ENCODE measurements around the gene PNMT.
A peak's percentile ranks its signal among the peaks of the same experiment; 100 is the strongest.

The PNMT gene

GRCh38 chr17:39669897-39670735, 1.9 kb downstream of the PNMT start:
- H3K27ac Mint-ChIP-seq = no peak overlapping the region
- no peaks in the 10 kb centered on the region for H3K36me3 Mint-ChIP-seq
- no peak for ATAC-seq
- H3K27me3 Mint-ChIP-seq = peaks cover 40% of the 10 kb centered on the region
- no peaks in the 10 kb centered on the region for H3K9me3 Mint-ChIP-seq
- H3K4me1 Mint-ChIP-seq = peaks cover 65% of the 10 kb centered on the region
- no peak overlapping the region for H3K4me3 Mint-ChIP-seq

- Mint-ChIP-seq H3K36me3 (no peaks in the 10 kb centered on the region), H3K27me3 (peaks cover 39% of the 10 kb centered on the region), H3K4me3 (no peak overlapping the region), H3K27ac (no peak overlapping the region), H3K9me3 (no peaks in the 10 kb centered on the region), H3K4me1 (peaks cover 65% of the 10 kb centered on the region)
- no peak for ATAC-seq
Measured at GRCh38 chr17:39670746-39671145, 2.5 kb downstream of the PNMT start.

GRCh38 chr17:39671651-39672521, 3.6 kb downstream of the PNMT start:
- peak overlapping the region; percentile 76 for H3K27ac Mint-ChIP-seq
- H3K9me3 Mint-ChIP-seq = no peaks in the 10 kb centered on the region
- no peak overlapping the region for H3K4me3 Mint-ChIP-seq
- H3K27me3 Mint-ChIP-seq = peaks cover 28% of the 10 kb centered on the region
- H3K4me1 Mint-ChIP-seq = peaks cover 70% of the 10 kb centered on the region
- no peak for ATAC-seq
- no peaks in the 10 kb centered on the region for H3K36me3 Mint-ChIP-seq

- H3K27ac Mint-ChIP-seq = peak overlapping the region; percentile 76
- no peak for ATAC-seq
- H3K27me3 Mint-ChIP-seq = peaks cover 19% of the 10 kb centered on the region
- H3K36me3 Mint-ChIP-seq = no peaks in the 10 kb centered on the region
- peaks cover 72% of the 10 kb centered on the region for H3K4me1 Mint-ChIP-seq
- H3K9me3 Mint-ChIP-seq = no peaks in the 10 kb centered on the region
- H3K4me3 Mint-ChIP-seq = no peak overlapping the region
Measured at GRCh38 chr17:39672522-39673334, 4.5 kb downstream of the PNMT start.

- Mint-ChIP-seq H3K9me3 (no peaks in the 10 kb centered on the region), H3K27me3 (peaks cover 11% of the 10 kb centered on the region), H3K36me3 (no peaks in the 10 kb centered on the region), H3K27ac (peak overlapping the region; percentile 62), H3K4me1 (peaks cover 71% of the 10 kb centered on the region), H3K4me3 (no peak overlapping the region)
- no peak for ATAC-seq
Measured at GRCh38 chr17:39673335-39674081, 5.3 kb downstream of the PNMT start.

- Mint-ChIP-seq H3K36me3 (no peaks in the 10 kb centered on the region), H3K9me3 (no peaks in the 10 kb centered on the region), H3K4me1 (peaks cover 73% of the 10 kb centered on the region), H3K27ac (peak overlapping the region; percentile 62), H3K4me3 (no peak overlapping the region), H3K27me3 (peaks cover 5% of the 10 kb centered on the region)
- no peak for ATAC-seq
Measured at GRCh38 chr17:39674179-39674578, 5.9 kb downstream of the PNMT start.

- H3K36me3 Mint-ChIP-seq = no peaks in the 10 kb centered on the region
- peaks cover 79% of the 10 kb centered on the region for H3K4me1 Mint-ChIP-seq
- peak; percentile 72 for ATAC-seq
- H3K27me3 Mint-ChIP-seq = no peaks in the 10 kb centered on the region
- H3K9me3 Mint-ChIP-seq = no peaks in the 10 kb centered on the region
- no peak overlapping the region for H3K4me3 Mint-ChIP-seq
- peak overlapping the region; percentile 62 for H3K27ac Mint-ChIP-seq
Measured at GRCh38 chr17:39674702-39675389, 6.6 kb downstream of the PNMT start.

- H3K4me1 Mint-ChIP-seq = peaks cover 86% of the 10 kb centered on the region
- ATAC-seq = no peak
- H3K27ac Mint-ChIP-seq = peak overlapping the region; percentile 62
- no peaks in the 10 kb centered on the region for H3K27me3 Mint-ChIP-seq
- peaks cover 2% of the 10 kb centered on the region for H3K36me3 Mint-ChIP-seq
- H3K4me3 Mint-ChIP-seq = no peak overlapping the region
- H3K9me3 Mint-ChIP-seq = no peaks in the 10 kb centered on the region
Measured at GRCh38 chr17:39675390-39676082, 7.3 kb downstream of the PNMT start.

GRCh38 chr17:39676198-39676819, 8.1 kb downstream of the PNMT start:
- H3K4me1 Mint-ChIP-seq = peaks cover 94% of the 10 kb centered on the region
- no peaks in the 10 kb centered on the region for H3K27me3 Mint-ChIP-seq
- no peaks in the 10 kb centered on the region for H3K9me3 Mint-ChIP-seq
- ATAC-seq = peak; percentile 70
- no peak overlapping the region for H3K4me3 Mint-ChIP-seq
- peak overlapping the region; percentile 62 for H3K27ac Mint-ChIP-seq
- H3K36me3 Mint-ChIP-seq = peaks cover 5% of the 10 kb centered on the region

- no peak for ATAC-seq
- H3K4me3 Mint-ChIP-seq = no peak overlapping the region
- peaks cover 5% of the 10 kb centered on the region for H3K36me3 Mint-ChIP-seq
- H3K9me3 Mint-ChIP-seq = no peaks in the 10 kb centered on the region
- H3K27ac Mint-ChIP-seq = peak overlapping the region; percentile 90
- no peaks in the 10 kb centered on the region for H3K27me3 Mint-ChIP-seq
- peaks cover 88% of the 10 kb centered on the region for H3K4me1 Mint-ChIP-seq
Measured at GRCh38 chr17:39677072-39677471, 8.8 kb downstream of the PNMT start.

GRCh38 chr17:39677542-39678339, 9.5 kb downstream of the PNMT start:
- Mint-ChIP-seq H3K9me3 (no peaks in the 10 kb centered on the region), H3K27me3 (no peaks in the 10 kb centered on the region), H3K4me3 (no peak overlapping the region), H3K36me3 (peaks cover 9% of the 10 kb centered on the region), H3K27ac (peak overlapping the region; percentile 90), H3K4me1 (peaks cover 83% of the 10 kb centered on the region)
- ATAC-seq = no peak

GRCh38 chr17:39678340-39679116, 10.3 kb downstream of the PNMT start:
- peaks cover 78% of the 10 kb centered on the region for H3K4me1 Mint-ChIP-seq
- H3K27me3 Mint-ChIP-seq = no peaks in the 10 kb centered on the region
- no peak overlapping the region for H3K4me3 Mint-ChIP-seq
- no peaks in the 10 kb centered on the region for H3K9me3 Mint-ChIP-seq
- H3K27ac Mint-ChIP-seq = peak overlapping the region; percentile 90
- H3K36me3 Mint-ChIP-seq = peaks cover 16% of the 10 kb centered on the region
- no peak for ATAC-seq

Measured in stimulated activated memory B cell treated with anti-CD40 and anti-IgM and Interleukin-4, amounts not matched to agents 10 μg/mL and 1 μg/mL and 100 μg/mL, for 72 hours (primary cell).